ENCODE results near the gene RNF225. TPM values are rescaled to one million over a fixed set of nuclear protein-coding genes. Genes with fewer than 3 reads are reported as not detected.

Gene RNF225
- total RNA-seq, 1 experiment from 2014 or later, result 1.8 TPM

DNA sequence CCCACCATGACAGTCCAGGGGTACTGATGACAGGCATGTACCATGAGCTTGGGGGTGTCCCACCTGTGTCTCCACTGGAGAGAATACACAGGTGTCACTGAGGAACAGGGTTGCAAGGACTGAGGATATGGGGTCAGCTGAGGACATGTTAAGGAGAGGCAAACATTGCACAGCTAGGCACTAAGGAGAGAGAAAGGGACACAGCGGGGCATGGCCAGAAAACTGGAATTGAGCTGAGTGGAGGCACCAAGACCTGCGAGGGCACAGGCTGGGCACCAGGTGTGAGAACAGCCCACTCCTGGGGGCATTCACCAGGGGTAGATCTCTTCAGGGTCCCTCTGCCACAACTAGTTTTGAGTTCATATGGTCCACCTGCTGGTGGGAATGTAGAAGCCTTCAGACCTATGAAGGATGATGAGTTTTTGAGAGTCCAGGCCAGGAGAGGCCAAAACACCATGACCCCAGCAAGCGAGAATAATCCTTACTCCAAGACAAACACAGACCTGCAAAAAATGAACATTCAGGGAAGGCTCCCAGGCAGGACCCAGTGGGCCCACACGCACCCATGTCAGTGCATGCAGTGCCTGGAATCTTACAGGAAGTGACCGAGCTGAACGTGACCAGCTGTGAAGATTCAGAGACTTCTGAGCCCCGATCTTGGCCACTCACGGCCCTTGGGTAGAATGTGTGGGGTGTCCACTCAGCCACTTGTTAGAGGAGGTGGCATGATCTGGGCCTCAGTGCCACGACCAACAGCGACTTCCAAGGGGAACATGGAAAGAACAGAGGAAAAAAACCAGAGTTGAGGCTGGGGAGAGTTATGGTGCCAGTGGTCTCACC is 11.6 kb downstream of the RNF225 start (continued):
- TF ChIP-seq, protein P1, sequence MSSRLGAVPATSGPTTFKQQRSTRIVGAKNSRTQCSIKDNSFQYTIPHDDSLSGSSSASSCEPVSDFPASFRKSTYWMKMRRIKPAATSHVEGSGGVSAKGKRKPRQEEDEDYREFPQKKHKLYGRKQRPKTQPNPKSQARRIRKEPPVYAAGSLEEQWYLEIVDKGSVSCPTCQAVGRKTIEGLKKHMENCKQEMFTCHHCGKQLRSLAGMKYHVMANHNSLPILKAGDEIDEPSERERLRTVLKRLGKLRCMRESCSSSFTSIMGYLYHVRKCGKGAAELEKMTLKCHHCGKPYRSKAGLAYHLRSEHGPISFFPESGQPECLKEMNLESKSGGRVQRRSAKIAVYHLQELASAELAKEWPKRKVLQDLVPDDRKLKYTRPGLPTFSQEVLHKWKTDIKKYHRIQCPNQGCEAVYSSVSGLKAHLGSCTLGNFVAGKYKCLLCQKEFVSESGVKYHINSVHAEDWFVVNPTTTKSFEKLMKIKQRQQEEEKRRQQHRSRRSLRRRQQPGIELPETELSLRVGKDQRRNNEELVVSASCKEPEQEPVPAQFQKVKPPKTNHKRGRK (CRISPR knock-in tag; IDR thresholded peaks at IDR 0.05; ENCODE audit: borderline replicate concordance), result no peak
- TF ChIP-seq HMGA2 (CRISPR knock-in tag; IDR thresholded peaks at IDR 0.05), result no peak
- TF ChIP-seq, protein P2, sequence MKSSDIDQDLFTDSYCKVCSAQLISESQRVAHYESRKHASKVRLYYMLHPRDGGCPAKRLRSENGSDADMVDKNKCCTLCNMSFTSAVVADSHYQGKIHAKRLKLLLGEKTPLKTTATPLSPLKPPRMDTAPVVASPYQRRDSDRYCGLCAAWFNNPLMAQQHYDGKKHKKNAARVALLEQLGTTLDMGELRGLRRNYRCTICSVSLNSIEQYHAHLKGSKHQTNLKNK (CRISPR knock-in tag; IDR thresholded peaks at IDR 0.05), result no peak
- no peak for TF ChIP-seq GABPB1 (CRISPR knock-in tag; IDR thresholded peaks at IDR 0.05)

DNA sequence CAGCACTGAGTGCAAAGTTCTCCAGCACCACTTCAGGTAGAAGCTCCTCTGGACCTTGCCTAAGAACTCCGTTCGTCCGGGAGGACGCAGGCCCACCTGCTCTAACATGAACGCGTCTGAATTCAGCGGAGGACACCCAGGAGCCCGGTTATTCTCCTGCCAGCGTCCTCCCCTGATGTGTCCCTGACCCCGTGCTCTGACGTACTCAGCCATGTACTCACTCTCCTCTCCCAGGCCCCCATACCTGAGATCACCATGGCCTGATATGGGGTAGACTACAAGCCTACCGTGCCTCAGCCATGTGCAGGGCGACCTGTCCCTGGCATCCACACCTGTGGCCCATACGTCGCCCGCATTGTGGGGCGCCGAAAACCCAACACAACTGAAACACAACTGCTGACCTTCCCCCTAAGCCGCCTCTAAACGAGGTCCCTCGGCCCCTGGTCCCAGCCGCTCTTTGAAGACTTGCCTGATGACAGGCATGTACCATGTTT is 12.2 kb downstream of the RNF225 start:
- ATAC-seq (peak; percentile 3), DNase-seq (ENCODE audit: low spot score) (no peak)
- H3K9me3 Mint-ChIP-seq, result no peaks in the 10 kb centered on the region
- TF ChIP-seq, protein P3, sequence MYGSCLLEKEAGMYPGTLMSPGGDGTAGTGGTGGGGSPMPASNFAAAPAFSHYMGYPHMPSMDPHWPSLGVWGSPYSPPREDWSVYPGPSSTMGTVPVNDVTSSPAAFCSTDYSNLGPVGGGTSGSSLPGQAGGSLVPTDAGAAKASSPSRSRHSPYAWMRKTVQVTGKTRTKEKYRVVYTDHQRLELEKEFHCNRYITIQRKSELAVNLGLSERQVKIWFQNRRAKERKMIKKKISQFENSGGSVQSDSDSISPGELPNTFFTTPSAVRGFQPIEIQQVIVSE (CRISPR knock-in tag; IDR thresholded peaks at IDR 0.05; ENCODE audit: borderline replicate concordance), result no peak
- TF ChIP-seq, protein P4, sequence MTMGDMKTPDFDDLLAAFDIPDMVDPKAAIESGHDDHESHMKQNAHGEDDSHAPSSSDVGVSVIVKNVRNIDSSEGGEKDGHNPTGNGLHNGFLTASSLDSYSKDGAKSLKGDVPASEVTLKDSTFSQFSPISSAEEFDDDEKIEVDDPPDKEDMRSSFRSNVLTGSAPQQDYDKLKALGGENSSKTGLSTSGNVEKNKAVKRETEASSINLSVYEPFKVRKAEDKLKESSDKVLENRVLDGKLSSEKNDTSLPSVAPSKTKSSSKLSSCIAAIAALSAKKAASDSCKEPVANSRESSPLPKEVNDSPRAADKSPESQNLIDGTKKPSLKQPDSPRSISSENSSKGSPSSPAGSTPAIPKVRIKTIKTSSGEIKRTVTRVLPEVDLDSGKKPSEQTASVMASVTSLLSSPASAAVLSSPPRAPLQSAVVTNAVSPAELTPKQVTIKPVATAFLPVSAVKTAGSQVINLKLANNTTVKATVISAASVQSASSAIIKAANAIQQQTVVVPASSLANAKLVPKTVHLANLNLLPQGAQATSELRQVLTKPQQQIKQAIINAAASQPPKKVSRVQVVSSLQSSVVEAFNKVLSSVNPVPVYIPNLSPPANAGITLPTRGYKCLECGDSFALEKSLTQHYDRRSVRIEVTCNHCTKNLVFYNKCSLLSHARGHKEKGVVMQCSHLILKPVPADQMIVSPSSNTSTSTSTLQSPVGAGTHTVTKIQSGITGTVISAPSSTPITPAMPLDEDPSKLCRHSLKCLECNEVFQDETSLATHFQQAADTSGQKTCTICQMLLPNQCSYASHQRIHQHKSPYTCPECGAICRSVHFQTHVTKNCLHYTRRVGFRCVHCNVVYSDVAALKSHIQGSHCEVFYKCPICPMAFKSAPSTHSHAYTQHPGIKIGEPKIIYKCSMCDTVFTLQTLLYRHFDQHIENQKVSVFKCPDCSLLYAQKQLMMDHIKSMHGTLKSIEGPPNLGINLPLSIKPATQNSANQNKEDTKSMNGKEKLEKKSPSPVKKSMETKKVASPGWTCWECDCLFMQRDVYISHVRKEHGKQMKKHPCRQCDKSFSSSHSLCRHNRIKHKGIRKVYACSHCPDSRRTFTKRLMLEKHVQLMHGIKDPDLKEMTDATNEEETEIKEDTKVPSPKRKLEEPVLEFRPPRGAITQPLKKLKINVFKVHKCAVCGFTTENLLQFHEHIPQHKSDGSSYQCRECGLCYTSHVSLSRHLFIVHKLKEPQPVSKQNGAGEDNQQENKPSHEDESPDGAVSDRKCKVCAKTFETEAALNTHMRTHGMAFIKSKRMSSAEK (CRISPR knock-in tag; IDR thresholded peaks at IDR 0.05; ENCODE audit: borderline replicate concordance), result no peak
- TF ChIP-seq OVOL2 (CRISPR knock-in tag; IDR thresholded peaks at IDR 0.05; ENCODE audit: borderline replicate concordance) (no peak), PRRX2 (CRISPR knock-in tag; IDR thresholded peaks at IDR 0.05) (no peak)
- H3K27ac Mint-ChIP-seq, result peak overlapping the region; percentile 93; the same call in 1 of the 2 replicates
- peak overlapping the region; percentile 91 for H3K4me3 Mint-ChIP-seq
- peaks cover 18% of the 10 kb centered on the region for H3K4me1 Mint-ChIP-seq
- CTCF ChIA-PET, result interaction anchor here (0.7 to 1.0 kb wide), 5 partner anchors 13 to 112 kb away, joined by 3 to 7 read pairs (median 5); partner anchors contain the start of genes ZBTB45 and ZNF324B
- H3K27me3 Mint-ChIP-seq (ENCODE audit: low read depth), result peaks cover 14% of the 10 kb centered on the region
- POLR2A ChIA-PET, result interaction anchor here (1.0 to 1.4 kb wide), 2 partner anchors 12 to 43 kb away, joined by 6 to 7 read pairs; partner anchors contain the start of genes RNF225 and ZNF324B
- peaks cover 4% of the 10 kb centered on the region for H3K36me3 Mint-ChIP-seq

DNA sequence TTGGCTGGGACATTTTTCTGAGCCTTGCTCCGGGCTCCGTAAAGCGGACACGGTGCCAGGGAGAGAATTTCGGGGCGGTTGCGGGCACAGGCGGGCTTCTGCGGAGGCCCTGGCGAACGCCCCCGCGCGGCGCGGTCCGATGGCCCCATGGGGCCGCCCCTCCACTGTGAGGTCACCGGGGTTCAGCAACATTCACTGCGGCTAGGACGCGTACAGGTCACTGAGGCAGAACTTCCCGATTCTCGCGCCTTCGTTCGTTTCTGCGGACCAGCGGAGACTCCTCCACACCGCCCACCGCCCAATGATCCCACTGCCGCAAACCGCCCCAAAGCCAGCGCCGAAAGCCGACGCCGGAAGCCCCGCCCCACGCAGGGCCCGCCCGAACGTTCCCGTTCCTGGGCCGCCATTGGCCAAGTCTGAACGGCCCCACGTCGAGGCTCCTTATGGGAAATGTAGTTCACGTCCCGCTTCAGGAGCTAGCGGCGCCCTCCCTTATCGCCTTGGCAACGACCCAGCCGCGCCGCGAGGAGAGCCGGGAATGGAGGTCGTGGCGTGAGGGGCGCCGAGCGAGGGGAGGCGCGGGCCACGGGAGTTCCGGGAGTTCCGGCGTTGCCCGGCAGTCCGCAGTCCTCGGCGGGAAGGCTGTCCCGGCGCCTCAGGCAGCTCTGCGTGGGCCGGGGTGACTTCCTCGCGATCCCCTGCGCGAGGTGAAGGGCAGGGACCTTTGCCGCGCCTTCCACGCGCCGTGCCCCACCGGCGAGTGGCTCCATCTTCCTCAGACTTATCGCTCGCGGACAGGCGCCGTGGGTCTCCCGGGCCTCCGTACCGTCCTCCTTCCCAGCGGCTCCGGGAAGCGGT is 12.9 kb downstream of the RNF225 start, which contains the start of gene ZNF584:
ZNF584 (plus strand) TSS at position 498 of the 858 bp plus-strand sequence. CDS start 499 bp downstream, outside the sequence.
- H3K36me3 Mint-ChIP-seq, result peaks cover 4% of the 10 kb centered on the region
- H3K27me3 Mint-ChIP-seq (ENCODE audit: low read depth), result peaks cover 14% of the 10 kb centered on the region
- peak within 1 kb of the TSS; percentile 91 for H3K4me3 Mint-ChIP-seq
- peak within 1 kb of the TSS; percentile 93; the same call in 1 of the 2 replicates for H3K27ac Mint-ChIP-seq
- H3K4me1 Mint-ChIP-seq, result peaks cover 18% of the 10 kb centered on the region
- H3K9me3 Mint-ChIP-seq, result no peaks in the 10 kb centered on the region
- peak; percentile 98 for DNase-seq (ENCODE audit: low spot score)
- POLR2A ChIA-PET, result interaction anchor here (0.5 to 1.0 kb wide), 3 partner anchors 11 to 82 kb away, joined by 3 to 7 read pairs (median 4); partner anchors contain the start of genes ZNF324B and ZSCAN22
- ATAC-seq, result peak; percentile 95
- CTCF ChIA-PET, result interaction anchor here (0.6 to 1.0 kb wide), 6 partner anchors 14 to 460 kb away, joined by 3 to 7 read pairs (median 4); partner anchors contain the start of genes ZBTB45 and ZNF324B
- TF ChIP-seq NFATC4 (CRISPR knock-in tag; IDR thresholded peaks at IDR 0.05) (no peak), SMAD4 (CRISPR knock-in tag; IDR thresholded peaks at IDR 0.05) (0 out of 2 replicates have a peak, but pooled peaks have one; percentile 43), NR2C2 (CRISPR knock-in tag; IDR thresholded peaks at IDR 0.05) (no peak), SP1 (CRISPR knock-in tag; conservative IDR thresholded peaks at IDR 0.05) (peak; percentile 95), NR1H2 (CRISPR knock-in tag; IDR thresholded peaks at IDR 0.05) (no peak), ZNF219 (CRISPR knock-in tag; IDR thresholded peaks at IDR 0.05; ENCODE audit: borderline replicate concordance) (no peak)
- TF ChIP-seq, protein P5, sequence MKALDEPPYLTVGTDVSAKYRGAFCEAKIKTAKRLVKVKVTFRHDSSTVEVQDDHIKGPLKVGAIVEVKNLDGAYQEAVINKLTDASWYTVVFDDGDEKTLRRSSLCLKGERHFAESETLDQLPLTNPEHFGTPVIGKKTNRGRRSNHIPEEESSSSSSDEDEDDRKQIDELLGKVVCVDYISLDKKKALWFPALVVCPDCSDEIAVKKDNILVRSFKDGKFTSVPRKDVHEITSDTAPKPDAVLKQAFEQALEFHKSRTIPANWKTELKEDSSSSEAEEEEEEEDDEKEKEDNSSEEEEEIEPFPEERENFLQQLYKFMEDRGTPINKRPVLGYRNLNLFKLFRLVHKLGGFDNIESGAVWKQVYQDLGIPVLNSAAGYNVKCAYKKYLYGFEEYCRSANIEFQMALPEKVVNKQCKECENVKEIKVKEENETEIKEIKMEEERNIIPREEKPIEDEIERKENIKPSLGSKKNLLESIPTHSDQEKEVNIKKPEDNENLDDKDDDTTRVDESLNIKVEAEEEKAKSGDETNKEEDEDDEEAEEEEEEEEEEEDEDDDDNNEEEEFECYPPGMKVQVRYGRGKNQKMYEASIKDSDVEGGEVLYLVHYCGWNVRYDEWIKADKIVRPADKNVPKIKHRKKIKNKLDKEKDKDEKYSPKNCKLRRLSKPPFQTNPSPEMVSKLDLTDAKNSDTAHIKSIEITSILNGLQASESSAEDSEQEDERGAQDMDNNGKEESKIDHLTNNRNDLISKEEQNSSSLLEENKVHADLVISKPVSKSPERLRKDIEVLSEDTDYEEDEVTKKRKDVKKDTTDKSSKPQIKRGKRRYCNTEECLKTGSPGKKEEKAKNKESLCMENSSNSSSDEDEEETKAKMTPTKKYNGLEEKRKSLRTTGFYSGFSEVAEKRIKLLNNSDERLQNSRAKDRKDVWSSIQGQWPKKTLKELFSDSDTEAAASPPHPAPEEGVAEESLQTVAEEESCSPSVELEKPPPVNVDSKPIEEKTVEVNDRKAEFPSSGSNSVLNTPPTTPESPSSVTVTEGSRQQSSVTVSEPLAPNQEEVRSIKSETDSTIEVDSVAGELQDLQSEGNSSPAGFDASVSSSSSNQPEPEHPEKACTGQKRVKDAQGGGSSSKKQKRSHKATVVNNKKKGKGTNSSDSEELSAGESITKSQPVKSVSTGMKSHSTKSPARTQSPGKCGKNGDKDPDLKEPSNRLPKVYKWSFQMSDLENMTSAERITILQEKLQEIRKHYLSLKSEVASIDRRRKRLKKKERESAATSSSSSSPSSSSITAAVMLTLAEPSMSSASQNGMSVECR (CRISPR knock-in tag; IDR thresholded peaks at IDR 0.05; ENCODE audit: borderline replicate concordance), result peak; percentile 91
- TF ChIP-seq, protein P6, sequence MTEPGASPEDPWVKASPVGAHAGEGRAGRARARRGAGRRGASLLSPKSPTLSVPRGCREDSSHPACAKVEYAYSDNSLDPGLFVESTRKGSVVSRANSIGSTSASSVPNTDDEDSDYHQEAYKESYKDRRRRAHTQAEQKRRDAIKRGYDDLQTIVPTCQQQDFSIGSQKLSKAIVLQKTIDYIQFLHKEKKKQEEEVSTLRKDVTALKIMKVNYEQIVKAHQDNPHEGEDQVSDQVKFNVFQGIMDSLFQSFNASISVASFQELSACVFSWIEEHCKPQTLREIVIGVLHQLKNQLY (CRISPR knock-in tag; IDR thresholded peaks at IDR 0.05), result 0 out of 2 replicates have a peak, but pooled peaks have one; percentile 32
